Cardiac muscle cell (in vitro differentiated cells and primary cell): ENCODE data around the gene ATP1A4. TPM values are rescaled to one million over a fixed set of nuclear protein-coding genes. Genes with fewer than 3 reads are reported as not detected.

Source experiments
- DNase-seq, 2 donors: peaks; one replicate each; pipeline versions ENCODE4 v3.0.0 to v3.0.0-alpha.2; 2010 to 2017; ENCODE audit warnings: low read depth in 1 of 2, low spot score in 1 of 2
- H3K27ac ChIP-seq: fragments of 200-600 bp; sonication (generic); 2 replicates; pipeline ENCODE4 v1.5.1; 2016
- H3K27me3 ChIP-seq: fragments of 200-600 bp; sonication (generic); 2 replicates; pipeline ENCODE4 v1.6.0; 2016; ENCODE audit warnings: control low read depth
- H3K36me3 ChIP-seq: fragments of 200-600 bp; sonication (generic); 2 replicates; pipeline ENCODE4 v1.5.1; 2016; ENCODE audit warnings: control low read depth
- H3K4me1 ChIP-seq: fragments of 200-600 bp; sonication (generic); 2 replicates; pipeline ENCODE4 v1.8.1; 2017; ENCODE audit warnings: low read depth, mild to moderate bottlenecking, mixed run types
- H3K4me3 ChIP-seq: fragments of 200-600 bp; sonication (generic); 2 replicates; pipeline ENCODE4 v1.5.1; 2016; ENCODE audit warnings: mild to moderate bottlenecking
- H3K9me3 ChIP-seq: fragments of 200-600 bp; sonication (generic); 2 replicates; pipeline ENCODE4 v1.5.1; 2017; ENCODE audit warnings: low read depth, mild to moderate bottlenecking, control low read depth
- polyA plus RNA-seq: library from polyadenylated mRNA; unstranded; fragments of >200 nt; fragmentation: Nextera tagmentation; extraction: Ambion mirVana; gene quantifications from 2 replicates; pipeline ENCODE4 v1.2.1, GENCODE V29; 2016
- total RNA-seq: library from RNA; depleted of rRNA; stranded (reverse); fragments of >200 nt; gene quantifications from 2 replicates; pipeline ENCODE4 v1.2.3, GENCODE V29; 2016
- TF ChIP-seq, protein P1 (sequence below): IDR thresholded peaks from 2 replicates; pipeline ENCODE4 v1.5.1; 2012; ENCODE audit warnings: low read depth, mild to moderate bottlenecking, low read length

Gene ATP1A4
- total and polyA plus RNA-seq, 2 experiments from 2014 or later: 0.21 to 0.57 TPM

DNA sequence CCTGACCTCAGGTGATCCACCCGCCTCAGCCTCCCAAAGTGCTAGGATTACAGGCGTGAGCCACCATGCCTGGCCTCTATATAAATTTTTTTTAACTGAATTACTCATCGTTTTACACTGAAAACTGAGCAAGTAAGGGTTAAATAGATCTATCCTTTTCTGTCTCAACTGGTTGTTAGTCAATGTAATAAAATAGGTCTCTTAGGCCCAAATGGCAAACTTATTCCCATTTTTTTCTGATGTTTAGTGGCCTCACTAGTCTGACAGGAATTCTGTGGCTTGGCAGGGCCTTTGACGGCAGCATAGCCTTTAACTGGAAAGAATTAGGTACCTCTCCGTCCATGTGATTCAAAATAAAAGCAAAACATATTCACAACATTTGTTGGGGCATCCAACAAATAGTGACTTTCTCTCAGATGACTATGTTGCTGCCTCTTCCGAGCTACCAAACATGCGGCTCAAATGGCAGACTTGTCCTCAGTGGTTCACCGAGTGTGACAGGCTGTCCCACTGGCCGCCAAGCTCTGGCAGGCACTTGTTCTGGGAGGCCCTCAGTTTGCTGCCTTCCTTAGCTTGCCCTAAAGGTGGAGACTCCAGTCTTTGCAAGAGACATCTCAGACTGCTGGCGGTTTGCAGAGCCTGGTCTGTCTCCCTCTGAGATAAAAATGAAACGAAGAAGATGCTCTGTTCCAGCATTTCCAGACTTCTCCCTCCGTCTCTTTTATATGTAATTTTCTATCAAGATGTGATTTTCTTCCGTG, 17.4 kb downstream of the ATP1A4 start:
- H3K4me3 ChIP-seq: no peak overlapping the region
- TF ChIP-seq, protein P1, sequence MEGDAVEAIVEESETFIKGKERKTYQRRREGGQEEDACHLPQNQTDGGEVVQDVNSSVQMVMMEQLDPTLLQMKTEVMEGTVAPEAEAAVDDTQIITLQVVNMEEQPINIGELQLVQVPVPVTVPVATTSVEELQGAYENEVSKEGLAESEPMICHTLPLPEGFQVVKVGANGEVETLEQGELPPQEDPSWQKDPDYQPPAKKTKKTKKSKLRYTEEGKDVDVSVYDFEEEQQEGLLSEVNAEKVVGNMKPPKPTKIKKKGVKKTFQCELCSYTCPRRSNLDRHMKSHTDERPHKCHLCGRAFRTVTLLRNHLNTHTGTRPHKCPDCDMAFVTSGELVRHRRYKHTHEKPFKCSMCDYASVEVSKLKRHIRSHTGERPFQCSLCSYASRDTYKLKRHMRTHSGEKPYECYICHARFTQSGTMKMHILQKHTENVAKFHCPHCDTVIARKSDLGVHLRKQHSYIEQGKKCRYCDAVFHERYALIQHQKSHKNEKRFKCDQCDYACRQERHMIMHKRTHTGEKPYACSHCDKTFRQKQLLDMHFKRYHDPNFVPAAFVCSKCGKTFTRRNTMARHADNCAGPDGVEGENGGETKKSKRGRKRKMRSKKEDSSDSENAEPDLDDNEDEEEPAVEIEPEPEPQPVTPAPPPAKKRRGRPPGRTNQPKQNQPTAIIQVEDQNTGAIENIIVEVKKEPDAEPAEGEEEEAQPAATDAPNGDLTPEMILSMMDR: no peak

DNA sequence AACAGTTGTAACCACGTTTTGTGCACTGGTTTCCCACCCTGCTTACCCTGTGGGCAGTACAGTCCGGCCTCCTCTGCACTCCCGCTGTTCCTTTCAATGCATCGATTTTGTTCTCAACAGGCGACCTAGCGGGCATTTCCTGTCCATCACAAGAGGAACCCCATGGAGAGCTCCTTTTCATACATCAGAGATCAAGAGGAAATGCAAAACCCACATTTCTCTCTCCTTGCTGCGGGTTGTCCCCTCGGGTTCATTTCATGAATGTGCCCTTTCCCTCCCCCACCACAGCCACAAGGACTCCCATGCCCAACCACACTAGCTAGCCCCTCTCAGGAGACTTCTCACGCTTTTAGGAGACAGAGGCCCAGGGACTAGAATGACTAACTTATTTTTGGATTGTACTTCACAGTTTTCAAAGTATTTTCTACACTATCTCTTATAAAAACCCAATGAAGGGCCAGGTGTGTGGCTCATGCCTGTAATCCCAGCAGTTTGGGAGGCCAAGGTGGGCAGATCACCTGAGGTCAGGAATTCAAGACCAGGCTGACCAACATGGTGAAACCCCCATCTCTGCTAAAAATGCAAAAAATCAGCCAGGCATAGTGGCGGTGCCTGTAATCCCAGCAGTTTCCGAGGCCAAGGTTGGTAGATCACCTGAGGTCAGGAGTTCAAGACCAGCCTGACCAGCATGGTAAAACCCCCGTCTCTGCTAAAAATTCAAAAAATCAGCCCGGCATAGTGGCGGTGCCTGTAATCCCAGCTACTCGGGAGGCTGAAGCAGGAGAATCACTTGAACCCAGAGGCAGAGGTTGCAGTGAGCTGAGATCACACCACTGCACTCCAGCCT, 18.4 kb downstream of the ATP1A4 start:
- Histone ChIP-seq H3K9me3 (no peaks in the 10 kb centered on the region), H3K27ac (no peak overlapping the region), H3K36me3 (no peaks in the 10 kb centered on the region), H3K4me3 (no peak overlapping the region), H3K4me1 (peaks cover 20% of the 10 kb centered on the region), H3K27me3 (no peaks in the 10 kb centered on the region)
- no peak for DNase-seq
- TF ChIP-seq, protein P1: no peak

More for the DNA sequence above, 17.4 kb downstream of the ATP1A4 start:
- peak in 1 of 2 donors; percentile 30 for DNase-seq
- Histone ChIP-seq H3K36me3 (no peaks in the 10 kb centered on the region), H3K9me3 (no peaks in the 10 kb centered on the region), H3K27me3 (no peaks in the 10 kb centered on the region), H3K27ac (no peak overlapping the region), H3K4me1 (peaks cover 20% of the 10 kb centered on the region)

DNA sequence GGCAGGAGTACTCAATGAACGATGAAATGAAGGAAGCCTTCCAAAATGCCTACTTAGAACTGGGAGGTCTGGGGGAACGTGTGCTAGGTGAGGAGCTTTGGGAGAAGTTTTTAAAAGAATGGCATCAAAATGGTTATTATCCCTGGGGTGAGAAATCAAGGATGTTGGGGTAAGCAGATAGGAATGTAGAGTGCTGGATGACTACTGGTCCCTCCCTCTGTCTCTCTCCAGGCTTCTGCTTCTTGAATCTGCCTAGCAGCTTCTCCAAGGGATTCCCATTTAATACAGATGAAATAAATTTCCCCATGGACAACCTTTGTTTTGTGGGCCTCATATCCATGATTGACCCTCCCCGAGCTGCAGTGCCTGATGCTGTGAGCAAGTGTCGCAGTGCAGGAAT, 20.0 kb downstream of the ATP1A4 start:
- Histone ChIP-seq H3K4me3 (no peak overlapping the region), H3K27ac (no peak overlapping the region), H3K27me3 (no peaks in the 10 kb centered on the region)

DNA sequence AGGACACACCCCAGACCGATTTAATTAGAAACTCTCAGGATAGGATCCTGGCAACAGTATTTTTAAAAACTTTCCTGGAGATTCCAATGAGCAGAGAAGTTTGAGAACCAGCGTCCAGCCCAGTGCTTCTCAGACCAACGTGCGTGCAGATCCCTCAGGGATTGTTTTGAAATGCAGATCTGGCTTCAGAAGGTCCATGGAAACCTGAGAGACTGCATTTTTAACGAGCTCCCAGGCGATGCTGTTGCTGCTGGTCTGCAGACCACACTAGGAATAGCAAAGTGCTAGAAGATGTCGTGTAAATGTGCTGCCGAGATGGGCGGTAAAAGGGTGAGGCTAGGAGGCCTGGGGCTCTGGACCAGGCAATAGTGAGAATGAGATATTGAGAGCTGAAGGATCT, 20.6 kb downstream of the ATP1A4 start:
- no peaks in the 10 kb centered on the region for H3K36me3 ChIP-seq
- no peak overlapping the region for H3K4me3 ChIP-seq
- H3K27ac ChIP-seq: no peak overlapping the region
- no peak for DNase-seq
- H3K9me3 ChIP-seq: no peaks in the 10 kb centered on the region
- TF ChIP-seq, protein P1: no peak
- no peaks in the 10 kb centered on the region for H3K27me3 ChIP-seq
- peaks cover 24% of the 10 kb centered on the region for H3K4me1 ChIP-seq

More for the DNA sequence above, 20.0 kb downstream of the ATP1A4 start:
- Histone ChIP-seq H3K9me3 (no peaks in the 10 kb centered on the region), H3K4me1 (peaks cover 20% of the 10 kb centered on the region), H3K36me3 (no peaks in the 10 kb centered on the region)
- peak in 1 of 2 donors; percentile 8 for DNase-seq
- TF ChIP-seq, protein P1: no peak

DNA sequence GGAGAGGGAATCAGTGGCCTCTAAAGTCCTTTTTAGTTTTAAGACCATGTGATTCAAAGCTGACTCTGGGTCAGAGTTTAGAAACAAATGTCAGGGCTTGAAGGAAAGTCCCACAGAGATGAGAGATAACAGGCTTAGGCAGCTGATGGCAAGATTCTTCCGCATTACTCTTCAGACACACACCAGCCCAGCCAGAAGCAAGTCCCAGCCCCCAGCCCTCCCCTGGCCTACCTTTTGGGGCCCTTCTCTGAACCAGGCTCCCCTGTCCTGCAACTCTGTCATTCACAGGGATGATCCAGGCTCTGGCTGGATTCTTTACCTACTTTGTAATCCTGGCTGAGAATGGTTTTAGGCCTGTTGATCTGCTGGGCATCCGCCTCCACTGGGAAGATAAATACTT, 25.8 kb downstream of the ATP1A4 start:
- no peaks in the 10 kb centered on the region for H3K9me3 ChIP-seq
- TF ChIP-seq, protein P1: no peak
- peak overlapping the region; percentile 68 for H3K27ac ChIP-seq
- H3K4me1 ChIP-seq: peaks cover 9% of the 10 kb centered on the region
- DNase-seq: no peak
- no peak overlapping the region for H3K4me3 ChIP-seq
- no peaks in the 10 kb centered on the region for H3K27me3 ChIP-seq
- no peaks in the 10 kb centered on the region for H3K36me3 ChIP-seq
